ENCODE measurements around the gene MCM3AP.

MCM3AP gene

GRCh38 chr21:46323227-46323709 is 37.9 kb upstream of the MCM3AP start:
- Histone ChIP-seq H3K4me1 (ENCODE audit: insufficient read depth, low read length) (peaks cover 58% of the 10 kb centered on the region), H3K4me2 (ENCODE audit: insufficient read depth, low read length) (peak overlapping the region; percentile 97), H3K4me3 (ENCODE audit: low read depth in 1 of 2, low read length in 2 of 2) (peak overlapping the region; percentile 37 to 66), H3K27me3 (ENCODE audit: insufficient read depth, low read length, poor library complexity) (no peaks in the 10 kb centered on the region), H2AFZ (ENCODE audit: low read depth, low read length) (peak overlapping the region; percentile 63), H4K20me1 (ENCODE audit: insufficient read depth, low read length) (peaks cover 67% of the 10 kb centered on the region), H3K27ac (ENCODE audit: low read length) (peak overlapping the region; percentile 99), H3K9me3 (ENCODE audit: insufficient read depth, low read length, severe bottlenecking) (no peaks in the 10 kb centered on the region), H3K9ac (ENCODE audit: low read depth, low read length) (peak overlapping the region; percentile 100), H3K36me3 (ENCODE audit: insufficient read depth, low read length) (peaks cover 63% of the 10 kb centered on the region), H3K79me2 (ENCODE audit: insufficient read depth, low read length) (peaks cover 90% of the 10 kb centered on the region)
- ATAC-seq (ENCODE audit: insufficient read depth, low read depth) (no peak; the same call in 2 of the 3 replicates), DNase-seq (peak; percentile 25)
- no peak for TF ChIP-seq CTCF (IDR thresholded peaks at IDR 0.05; ENCODE audit: borderline replicate concordance, extremely low read depth, low read length, poor library complexity, severe bottlenecking)
- TF ChIP-seq EZH2 (IDR thresholded peaks at IDR 0.05; ENCODE audit: borderline replicate concordance, low read depth, low read length, severe bottlenecking) = no peak

DNA sequence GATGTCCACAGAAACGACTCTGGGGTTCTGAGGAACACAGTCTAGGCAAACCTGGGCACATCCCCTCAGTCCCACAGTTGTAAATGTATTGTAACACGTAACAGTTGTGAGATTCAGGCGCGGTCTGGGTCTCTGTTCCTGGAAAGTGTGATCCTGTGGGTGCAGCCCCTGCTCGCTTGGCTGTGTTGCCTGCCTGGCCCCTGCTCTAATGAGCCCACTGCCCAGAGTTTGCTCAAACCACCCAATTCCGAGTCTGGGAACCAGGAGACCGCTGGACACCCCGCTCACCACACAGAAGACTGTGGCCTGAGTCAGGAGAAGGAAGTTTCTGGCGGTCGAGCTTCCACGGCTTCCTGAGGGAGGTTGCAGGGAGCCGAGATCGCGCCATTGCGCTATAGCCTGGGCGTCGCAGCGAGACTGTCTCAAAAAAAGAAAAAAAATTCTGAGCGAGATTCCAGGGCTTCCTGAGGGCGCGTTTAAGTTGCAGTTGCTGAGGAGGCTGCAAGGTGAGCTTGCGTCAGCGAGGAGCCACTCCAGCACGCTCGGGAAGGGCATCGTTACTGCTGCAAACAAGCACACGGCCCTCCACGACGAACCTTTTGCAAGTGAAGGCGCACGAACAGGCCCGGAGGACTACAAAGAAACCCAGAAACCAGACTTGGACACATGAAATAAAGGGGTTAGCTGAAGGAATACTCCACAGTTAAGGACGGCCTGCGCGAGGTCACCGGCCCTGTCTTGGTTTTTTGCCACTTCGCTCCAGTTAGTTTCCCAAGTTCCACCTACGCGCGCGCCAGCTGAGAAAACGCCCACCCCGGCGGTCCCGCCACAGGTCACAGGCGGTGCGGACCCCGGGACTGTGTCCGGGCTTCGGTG is 37.2 kb upstream of the MCM3AP start:
- peaks cover 90% of the 10 kb centered on the region for H3K79me2 ChIP-seq (ENCODE audit: insufficient read depth, low read length)
- no peaks in the 10 kb centered on the region for H3K9me3 ChIP-seq (ENCODE audit: insufficient read depth, low read length, severe bottlenecking)
- no peak overlapping the region for H2AFZ ChIP-seq (ENCODE audit: low read depth, low read length)
- H3K4me2 ChIP-seq (ENCODE audit: insufficient read depth, low read length) = peak overlapping the region; percentile 97
- H3K4me3 ChIP-seq (ENCODE audit: low read depth in 1 of 2, low read length in 2 of 2) = peak overlapping the region; percentile 37 to 66
- no peak for ATAC-seq (ENCODE audit: insufficient read depth, low read depth)
- H3K27ac ChIP-seq (ENCODE audit: low read length) = peak overlapping the region; percentile 99
- H4K20me1 ChIP-seq (ENCODE audit: insufficient read depth, low read length) = peaks cover 68% of the 10 kb centered on the region
- H3K9ac ChIP-seq (ENCODE audit: low read depth, low read length) = peak overlapping the region; percentile 100
- TF ChIP-seq CTCF (IDR thresholded peaks at IDR 0.05; ENCODE audit: borderline replicate concordance, extremely low read depth, low read length, poor library complexity, severe bottlenecking) (no peak), EZH2 (IDR thresholded peaks at IDR 0.05; ENCODE audit: borderline replicate concordance, low read depth, low read length, severe bottlenecking) (no peak)
- H3K4me1 ChIP-seq (ENCODE audit: insufficient read depth, low read length) = peaks cover 54% of the 10 kb centered on the region
- H3K36me3 ChIP-seq (ENCODE audit: insufficient read depth, low read length) = peaks cover 63% of the 10 kb centered on the region
- DNase-seq = peak; percentile 38
- H3K27me3 ChIP-seq (ENCODE audit: insufficient read depth, low read length, poor library complexity) = no peaks in the 10 kb centered on the region

- Histone ChIP-seq H3K4me2 (ENCODE audit: insufficient read depth, low read length) (peak overlapping the region; percentile 97), H3K36me3 (ENCODE audit: insufficient read depth, low read length) (peaks cover 74% of the 10 kb centered on the region), H3K9me3 (ENCODE audit: insufficient read depth, low read length, severe bottlenecking) (no peaks in the 10 kb centered on the region), H4K20me1 (ENCODE audit: insufficient read depth, low read length) (peaks cover 71% of the 10 kb centered on the region), H3K27ac (ENCODE audit: low read length) (peak overlapping the region; percentile 57; the same call in 1 of the 2 replicates), H2AFZ (ENCODE audit: low read depth, low read length) (no peak overlapping the region), H3K27me3 (ENCODE audit: insufficient read depth, low read length, poor library complexity) (no peaks in the 10 kb centered on the region), H3K4me3 (ENCODE audit: low read depth in 1 of 2, low read length in 2 of 2) (peak overlapping the region in 1 of 2 experiments; percentile 41; a peak in 2 of 4 replicates), H3K9ac (ENCODE audit: low read depth, low read length) (peak overlapping the region; percentile 100; the same call in 1 of the 2 replicates), H3K4me1 (ENCODE audit: insufficient read depth, low read length) (peaks cover 39% of the 10 kb centered on the region), H3K79me2 (ENCODE audit: insufficient read depth, low read length) (peaks cover 88% of the 10 kb centered on the region)
- ATAC-seq (ENCODE audit: insufficient read depth, low read depth) = no peak
- DNase-seq = no peak
- no peak for TF ChIP-seq EZH2 (IDR thresholded peaks at IDR 0.05; ENCODE audit: borderline replicate concordance, low read depth, low read length, severe bottlenecking)
These were observed 35.0 kb upstream of the MCM3AP start for GRCh38 chr21:46320331-46320801.

GRCh38 chr21:46319186-46319585 is 33.8 kb upstream of the MCM3AP start:
- no peak overlapping the region for H2AFZ ChIP-seq (ENCODE audit: low read depth, low read length)
- H3K27me3 ChIP-seq (ENCODE audit: insufficient read depth, low read length, poor library complexity) = no peaks in the 10 kb centered on the region
- peaks cover 79% of the 10 kb centered on the region for H3K79me2 ChIP-seq (ENCODE audit: insufficient read depth, low read length)
- H3K4me2 ChIP-seq (ENCODE audit: insufficient read depth, low read length) = peak overlapping the region; percentile 43; the same call in 1 of the 2 replicates
- H3K9me3 ChIP-seq (ENCODE audit: insufficient read depth, low read length, severe bottlenecking) = no peaks in the 10 kb centered on the region
- no peak overlapping the region for H3K9ac ChIP-seq (ENCODE audit: low read depth, low read length)
- H3K36me3 ChIP-seq (ENCODE audit: insufficient read depth, low read length) = peaks cover 86% of the 10 kb centered on the region
- peaks cover 36% of the 10 kb centered on the region for H3K4me1 ChIP-seq (ENCODE audit: insufficient read depth, low read length)
- DNase-seq (no peak), ATAC-seq (ENCODE audit: insufficient read depth, low read depth) (no peak)
- no peak overlapping the region for H3K27ac ChIP-seq (ENCODE audit: low read length)
- TF ChIP-seq CTCF (IDR thresholded peaks at IDR 0.05; ENCODE audit: borderline replicate concordance, extremely low read depth, low read length, poor library complexity, severe bottlenecking) (no peak), EZH2 (IDR thresholded peaks at IDR 0.05; ENCODE audit: borderline replicate concordance, low read depth, low read length, severe bottlenecking) (no peak)
- no peak overlapping the region for H3K4me3 ChIP-seq (ENCODE audit: low read depth in 1 of 2, low read length in 2 of 2)
- H4K20me1 ChIP-seq (ENCODE audit: insufficient read depth, low read length) = peaks cover 73% of the 10 kb centered on the region
